Mesenteric fat pad (tissue), 1 donor: Measurements from ENCODE around the gene ITGB2. TPM values are rescaled to one million over a fixed set of nuclear protein-coding genes. Genes with fewer than 3 reads are reported as not detected.
"Not testable (repeated sequence)": the region's sequence is repeated elsewhere in the genome, so short reads cannot be mapped to it uniquely, and the experiment has no call there.

ENCODE experiments used
- DNase-seq: peaks from one replicate; pipeline ENCODE4 v3.0.0-alpha.2; 2020; ENCODE audit warnings: low spot score
- total RNA-seq: library from RNA; stranded (reverse); fragmentation: NEBNext Ultra II Directional; extraction: Animal tissue kit (Norgen Biotek cat#: 25700); gene quantifications from one replicate; pipeline ENCODE4 v1.2.1, GENCODE V29; 2021
- donor health status: DM: yes; HTN: yes; CAD: no.

ITGB2 gene
- total RNA-seq, 1 donor from 2014 or later = 131 TPM

- DNase-seq = no peak
Observed at GRCh38 chr21:44887126-44887806, 33.4 kb downstream of the ITGB2 start.

GRCh38 chr21:44886113-44887075 is 34.3 kb downstream of the ITGB2 start:
- no peak for DNase-seq

GRCh38 chr21:44885615-44886014 is 35.1 kb downstream of the ITGB2 start:
- DNase-seq = no peak

GRCh38 chr21:44884097-44884496 is 36.6 kb downstream of the ITGB2 start:
- DNase-seq = no peak

- no peak for DNase-seq
Observed at GRCh38 chr21:44883250-44883649, 37.4 kb downstream of the ITGB2 start.

GRCh38 chr21:44881198-44881872 is 39.4 kb downstream of the ITGB2 start:
- no peak for DNase-seq

- no peak for DNase-seq
Observed at GRCh38 chr21:44880405-44881197, 40.1 kb downstream of the ITGB2 start.

- DNase-seq = not testable (repeated sequence)
Observed at GRCh38 chr21:44879238-44879637, 41.5 kb downstream of the ITGB2 start.

- DNase-seq = no peak
Observed at GRCh38 chr21:44878053-44878982, 42.4 kb downstream of the ITGB2 start.

GRCh38 chr21:44876849-44877575 is 43.7 kb downstream of the ITGB2 start:
- DNase-seq = no peak

GRCh38 chr21:44875316-44875700 is 45.4 kb downstream of the ITGB2 start:
- no peak for DNase-seq

- DNase-seq = no peak
Observed at GRCh38 chr21:44874497-44875315, 46.0 kb downstream of the ITGB2 start.

- DNase-seq = no peak
Observed at GRCh38 chr21:44874240-44874496, 46.5 kb downstream of the ITGB2 start.

- peak; percentile 100 for DNase-seq
Observed at GRCh38 chr21:44873356-44874239, 47.1 kb downstream of the ITGB2 start, which contains the start of gene PTTG1IP. TSS of gene PTTG1IP (minus strand) at chr21:44873690. CDS start at chr21:44873616, 74 bp downstream.

GRCh38 chr21:44872649-44873355 is 47.9 kb downstream of the ITGB2 start:
- DNase-seq = no peak

GRCh38 chr21:44872323-44872648 is 48.4 kb downstream of the ITGB2 start:
- no peak for DNase-seq
